HG03521 (cell line): ENCODE measurements around the gene THBS3.
"Not testable (repeated sequence)": the region's sequence is repeated elsewhere in the genome, so short reads cannot be mapped to it uniquely, and the experiment has no call there.

ENCODE experiments used
- ATAC-seq: cut with Tn5 transposase; IDR thresholded peaks from one replicate; pipeline ENCODE4 v1.9.1; 2021; ENCODE audit warnings: mild to moderate bottlenecking, moderate library complexity; ENCODE audit not compliant: unreplicated experiment

The THBS3 gene

GRCh38 chr1:155207806-155208540 is at the start of gene THBS3:
THBS3 (minus strand) TSS chr1:155207897; CDS start chr1:155207876, 21 bp downstream.
- no peak for ATAC-seq

GRCh38 chr1:155256058-155256852 is 48.6 kb upstream of the THBS3 start:
- ATAC-seq, result no peak

GRCh38 chr1:155255243-155256007 is 47.7 kb upstream of the THBS3 start, which contains the start of gene ENTREP3:
ENTREP3 (minus strand) TSS chr1:155255483; CDS start chr1:155254877, 606 bp downstream.
- ATAC-seq, result peak; percentile 66

- no peak for ATAC-seq
Observed at GRCh38 chr1:155254714-155255242, 47.1 kb upstream of the THBS3 start.

- ATAC-seq, result no peak
Observed at GRCh38 chr1:155254228-155254713, 46.6 kb upstream of the THBS3 start.

- ATAC-seq, result no peak
Observed at GRCh38 chr1:155253797-155254196, 46.1 kb upstream of the THBS3 start.

- ATAC-seq, result no peak
Observed at GRCh38 chr1:155253208-155253607, 45.5 kb upstream of the THBS3 start.

- no peak for ATAC-seq
Observed at GRCh38 chr1:155251566-155251965, 43.9 kb upstream of the THBS3 start.

- peak; percentile 79 for ATAC-seq
Observed at GRCh38 chr1:155250633-155251449, 43.1 kb upstream of the THBS3 start.

GRCh38 chr1:155250246-155250632 is 42.5 kb upstream of the THBS3 start:
- peak; percentile 11 for ATAC-seq

- ATAC-seq, result no peak
Observed at GRCh38 chr1:155247667-155248553, 40.2 kb upstream of the THBS3 start.

GRCh38 chr1:155246796-155247195 is 39.1 kb upstream of the THBS3 start:
- ATAC-seq, result not testable (repeated sequence)

GRCh38 chr1:155245163-155245524 is 37.4 kb upstream of the THBS3 start:
- no peak for ATAC-seq

- ATAC-seq, result peak; percentile 92
Observed at GRCh38 chr1:155244368-155245162, 36.9 kb upstream of the THBS3 start.

GRCh38 chr1:155242805-155243358 is 35.2 kb upstream of the THBS3 start:
- no peak for ATAC-seq

GRCh38 chr1:155241841-155242264 is 34.2 kb upstream of the THBS3 start:
- ATAC-seq, result no peak

- ATAC-seq, result no peak
Observed at GRCh38 chr1:155241069-155241679, 33.5 kb upstream of the THBS3 start.
